SK-N-SH (cell line): Measurements from ENCODE around the gene PPP5C. TPM values are rescaled to one million over a fixed set of nuclear protein-coding genes. Genes with fewer than 3 reads are reported as not detected.

ENCODE experiments used
- CTCF ChIA-PET: fragments of 300-600, 350-600 bp; formaldehyde crosslinking; extraction: SDS; loops from one replicate; lab custom pipeline; 2021; lab: Yijun Ruan, JAX
- POLR2A ChIA-PET: fragments of 350-600 bp; sonication (Branson Sonifier 250); formaldehyde crosslinking; extraction: SDS; loops from one replicate; lab custom pipeline; 2020; ENCODE audit warnings: antibody characterized with exemption, inconsistent platforms; lab: Yijun Ruan, JAX
- DNase-seq: peaks from one replicate; pipeline ENCODE4 v3.0.0; 2012
- H2AFZ ChIP-seq: fragments of 200-600 bp; sonication (generic); 2 replicates; pipeline ENCODE4 v1.8.1; 2016; ENCODE audit warnings: antibody characterized with exemption, mild to moderate bottlenecking, low read depth
- H3F3A ChIP-seq: fragments of 200-600 bp; sonication (generic); replicated peaks from 2 replicates; pipeline ENCODE3; 2016; ENCODE audit warnings: antibody characterized with exemption, mild to moderate bottlenecking; ENCODE audit not compliant: insufficient read depth
- H3K27ac ChIP-seq, 2 experiments: fragments of 200-500 bp in 1 of 2; fragments of 200-600 bp in 1 of 2; sonication (Bioruptor generic) in 1 of 2; sonication (generic), shearing (Covaris generic) in 1 of 2; 2 replicates each; pipeline versions ENCODE4 v1.5.1 to v1.6.1; 2014 to 2016; ENCODE audit warnings: low read depth in 2 of 2, inconsistent platforms in 1 of 2, low read length in 1 of 2, mild to moderate bottlenecking in 1 of 2, mixed read lengths in 1 of 2
- H3K27me3 ChIP-seq: fragments of 200-600 bp; sonication (generic), shearing (Covaris generic); 2 replicates; pipeline ENCODE4 v1.6.1; 2016; ENCODE audit warnings: mixed run types; ENCODE audit not compliant: insufficient read depth
- H3K36me3 ChIP-seq, 2 experiments: fragments of 200-500 bp in 1 of 2; fragments of 200-600 bp in 1 of 2; sonication (Bioruptor generic) in 1 of 2; sonication (generic) in 1 of 2; replicated peaks in 1 of 2; 2 replicates each; pipeline versions ENCODE3 to v1.5.1; 2014 to 2016; ENCODE audit warnings: low read length in 1 of 2, mild to moderate bottlenecking in 1 of 2; ENCODE audit not compliant: insufficient read depth in 2 of 2, control insufficient read depth in 1 of 2
- H3K4me1 ChIP-seq, 2 experiments: fragments of 200-500 bp in 1 of 2; fragments of 200-600 bp in 1 of 2; sonication (Bioruptor generic) in 1 of 2; sonication (generic), shearing (Covaris generic) in 1 of 2; 2 replicates each; pipeline versions ENCODE4 v1.5.1 to v1.6.1; 2014 to 2016; ENCODE audit warnings: low read depth in 1 of 2, low read length in 1 of 2, mixed run types in 1 of 2; ENCODE audit not compliant: insufficient read depth in 2 of 2, control insufficient read depth in 1 of 2
- H3K4me2 ChIP-seq: fragments of 200-600 bp; sonication (generic), shearing (Covaris generic); 2 replicates; pipeline ENCODE4 v1.6.1; 2017; ENCODE audit warnings: mixed run types
- H3K4me3 ChIP-seq, 2 experiments: fragments of 200-500 bp in 1 of 2; fragments of 200-600 bp in 1 of 2; sonication (Bioruptor generic) in 1 of 2; sonication (generic), shearing (Covaris generic) in 1 of 2; 2 replicates each; pipeline versions ENCODE4 v1.5.1 to v1.8.1; 2014 to 2016; ENCODE audit warnings: low read depth in 2 of 2, inconsistent platforms in 1 of 2, low read length in 1 of 2, mild to moderate bottlenecking in 1 of 2, mixed read lengths in 1 of 2, moderate library complexity in 1 of 2
- H3K79me2 ChIP-seq: fragments of 200-600 bp; sonication (generic); 2 replicates; pipeline ENCODE4 v1.8.1; 2017; ENCODE audit warnings: mild to moderate bottlenecking; ENCODE audit not compliant: insufficient read depth
- H3K9ac ChIP-seq: fragments of 200-600 bp; sonication (generic); 2 replicates; pipeline ENCODE4 v1.6.1; 2017; ENCODE audit warnings: mixed run types
- H3K9me2 ChIP-seq: fragments of 200-600 bp; sonication (generic); 2 replicates; pipeline ENCODE4 v1.6.1; 2017; ENCODE audit warnings: mixed run types
- H3K9me3 ChIP-seq: fragments of 200-600 bp; sonication (generic); 2 replicates; pipeline ENCODE4 v1.6.1; 2017; ENCODE audit warnings: mixed run types, mild to moderate bottlenecking, moderate library complexity
- H4K20me1 ChIP-seq: fragments of 200-600 bp; sonication (generic); 2 replicates; pipeline ENCODE4 v1.6.1; 2017; ENCODE audit warnings: mild to moderate bottlenecking, mixed run types; ENCODE audit not compliant: insufficient read depth
- CHD2 ChIP-seq: fragments of 150-350 bp; IDR thresholded peaks from 2 replicates; pipeline ENCODE4 v1.6.1; 2018; ENCODE audit warnings: low read length; ENCODE audit not compliant: partially characterized antibody
- ELF1 ChIP-seq: IDR thresholded peaks from 2 replicates; pipeline ENCODE4 v1.4.0; 2012
- EP300 ChIP-seq, 2 experiments: IDR thresholded peaks; 2 replicates each; pipeline versions ENCODE4 v1.4.0 to v1.6.1; 2012; ENCODE audit warnings: borderline replicate concordance in 1 of 2, low read depth in 1 of 2, low read length in 1 of 2
- EZH2phosphoT487 ChIP-seq: fragments of 200-600 bp; sonication (generic); IDR thresholded peaks from 2 replicates; pipeline ENCODE4 v1.6.1; 2017; ENCODE audit warnings: low read depth, mixed run types, mild to moderate bottlenecking, antibody characterized with exemption, moderate library complexity, borderline replicate concordance
- FOXJ3 ChIP-seq: sonication (generic); formaldehyde crosslinking; IDR thresholded peaks from 2 replicates; pipeline ENCODE4 v1.5.1; 2020; ENCODE audit warnings: mild to moderate bottlenecking, missing genetic modification reagents
- FOXM1 ChIP-seq: IDR thresholded peaks from 2 replicates; pipeline ENCODE4 v1.4.0; 2012; ENCODE audit warnings: low read depth, mild to moderate bottlenecking
- GABPA ChIP-seq: IDR thresholded peaks from 2 replicates; pipeline ENCODE4 v1.4.0; 2012; ENCODE audit warnings: low read depth, mild to moderate bottlenecking
- GATA2 ChIP-seq: sonication (generic); formaldehyde crosslinking; IDR thresholded peaks from 2 replicates; pipeline ENCODE4 v1.5.0; 2020; ENCODE audit warnings: mild to moderate bottlenecking, missing genetic modification reagents
- MAX ChIP-seq: IDR thresholded peaks from 2 replicates; pipeline ENCODE4 v1.4.0; 2012; ENCODE audit warnings: low read depth
- NFIC ChIP-seq: IDR thresholded peaks from 2 replicates; pipeline ENCODE4 v1.4.0; 2012; ENCODE audit warnings: borderline replicate concordance
- POLR2AphosphoS5 ChIP-seq: IDR thresholded peaks from 2 replicates; pipeline ENCODE4 v1.6.1; 2012; ENCODE audit warnings: low read depth, low read length
- RAD21 ChIP-seq: IDR thresholded peaks from 2 replicates; pipeline ENCODE4 v1.6.1; 2012; ENCODE audit warnings: mild to moderate bottlenecking, low read length
- RFX5 ChIP-seq: IDR thresholded peaks from 2 replicates; pipeline ENCODE4 v1.6.1; 2012; ENCODE audit warnings: mild to moderate bottlenecking, improper control_type of control experiment, low read length
- RXRA ChIP-seq: IDR thresholded peaks from 2 replicates; pipeline ENCODE4 v1.4.0; 2012; ENCODE audit warnings: low read depth, mild to moderate bottlenecking, borderline replicate concordance
- SMC3 ChIP-seq: IDR thresholded peaks from 2 replicates; pipeline ENCODE4 v1.6.1; 2012; ENCODE audit warnings: low read depth, low read length, improper control_type of control experiment
- TAF1 ChIP-seq: IDR thresholded peaks from 2 replicates; pipeline ENCODE4 v1.6.1; 2012; ENCODE audit warnings: low read depth, mild to moderate bottlenecking, low read length, moderate library complexity, borderline replicate concordance
- WGBS: methylation state at CpG from one replicate; pipeline ENCODE4 v1.1.6; 2017; ENCODE audit warnings: low lambda C conversion rate; 5-methylcytosine and 5-hydroxymethylcytosine counted together
- polyA plus RNA-seq, 3 experiments: library from polyadenylated mRNA; depleted of rRNA; stranded (reverse); fragments of >200 nt; gene quantifications; 2 replicates each; pipeline ENCODE4 v1.2.3, GENCODE V29; 2012
- TF ChIP-seq, protein P1 (sequence below): IDR thresholded peaks from 2 replicates; pipeline ENCODE4; 2012
- TF ChIP-seq, protein P2 (sequence below): fragments of 200-600 bp; sonication (generic); IDR thresholded peaks from 2 replicates; pipeline ENCODE4 v1.6.1; 2017; ENCODE audit warnings: antibody characterized with exemption, mild to moderate bottlenecking, moderate library complexity

PPP5C gene
- polyA plus RNA-seq, 1 of the 3 experiments (the other 2 are of a cell fraction), result 162 TPM

DNA sequence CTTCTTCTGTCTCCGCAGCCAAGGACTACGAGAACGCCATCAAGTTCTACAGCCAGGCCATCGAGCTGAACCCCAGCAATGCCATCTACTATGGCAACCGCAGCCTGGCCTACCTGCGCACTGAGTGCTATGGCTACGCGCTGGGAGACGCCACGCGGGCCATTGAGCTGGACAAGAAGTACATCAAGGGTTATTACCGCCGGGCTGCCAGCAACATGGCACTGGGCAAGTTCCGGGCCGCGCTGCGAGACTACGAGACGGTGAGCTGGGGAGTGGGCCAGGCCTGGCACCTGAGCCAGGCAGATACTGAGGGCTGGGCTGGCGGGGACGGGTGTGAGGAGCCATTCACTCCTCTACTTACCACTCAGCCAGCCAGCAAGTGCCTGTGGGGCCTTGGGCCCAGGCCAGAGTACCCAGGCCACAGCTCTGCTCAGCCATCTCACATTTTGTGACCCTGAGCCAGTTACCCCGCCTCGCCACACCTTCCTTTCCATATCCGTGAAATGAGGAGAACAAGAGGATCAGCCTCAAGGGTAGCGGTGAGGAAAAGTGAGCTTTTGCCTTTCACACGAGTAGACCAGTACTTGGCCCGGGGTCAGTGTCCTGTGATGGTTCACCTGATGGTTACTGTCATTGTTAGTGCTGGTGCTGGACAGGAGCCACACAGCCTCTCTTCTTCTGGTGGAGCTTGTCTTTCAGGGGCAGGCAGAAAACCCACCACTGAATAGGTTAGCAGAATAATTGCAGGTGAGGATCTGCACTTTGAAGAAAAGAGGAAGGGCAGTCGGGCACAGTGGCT, 7.0 kb downstream of the PPP5C start:
- POLR2A ChIA-PET, result no interaction called here
- Histone ChIP-seq H3K27ac (no peak overlapping the region), H3K9ac (no peak overlapping the region), H3K27me3 (no peaks in the 10 kb centered on the region), H3K36me3 (peaks cover 4 to 42% of the 10 kb centered on the region in 2 experiments), H3K9me2 (no peaks in the 10 kb centered on the region), H3F3A (peaks cover 3% of the 10 kb centered on the region), H3K4me2 (no peak overlapping the region), H3K4me1 (peaks cover 26 to 28% of the 10 kb centered on the region in 2 experiments; a peak in 2 of 4 replicates), H4K20me1 (peaks cover 46% of the 10 kb centered on the region), H3K4me3 (no peak overlapping the region), H2AFZ (no peak overlapping the region), H3K79me2 (peaks cover 74% of the 10 kb centered on the region), H3K9me3 (no peaks in the 10 kb centered on the region)
- WGBS, result 95% methylated on average over 28 of the region's 28 CpGs
- CTCF ChIA-PET, result interaction anchor here (1.2 to 1.9 kb wide), 2 partner anchors 8 to 42 kb away, joined by 4 to 11 read pairs; no protein-coding TSS in a partner anchor
- TF ChIP-seq MAX (no peak), EP300 (IDR thresholded peaks at IDR 0.05; ENCODE audit: borderline replicate concordance in 1 of 2, low read depth in 1 of 2, low read length in 1 of 2) (no peak)
- DNase-seq, result no peak

GRCh38 chr19:46355234-46356148, 8.6 kb downstream of the PPP5C start:
- H3K4me2 ChIP-seq, result no peak overlapping the region

More at GRCh38 chr19:46355234-46356148, 8.6 kb downstream of the PPP5C start:
- WGBS, result 88% methylated on average over 19 of the region's 23 CpGs
- Histone ChIP-seq H3K27me3 (no peaks in the 10 kb centered on the region), H3K4me3 (no peak overlapping the region)
- POLR2A ChIA-PET, result no interaction called here
- no peak for TF ChIP-seq MAX
- TF ChIP-seq RFX5, result no peak
- no peak for TF ChIP-seq SMC3
- no peak for TF ChIP-seq GATA2 (CRISPR knock-in tag)
- TF ChIP-seq ELF1, result no peak
- TF ChIP-seq GABPA, result no peak
- TF ChIP-seq, protein P1, sequence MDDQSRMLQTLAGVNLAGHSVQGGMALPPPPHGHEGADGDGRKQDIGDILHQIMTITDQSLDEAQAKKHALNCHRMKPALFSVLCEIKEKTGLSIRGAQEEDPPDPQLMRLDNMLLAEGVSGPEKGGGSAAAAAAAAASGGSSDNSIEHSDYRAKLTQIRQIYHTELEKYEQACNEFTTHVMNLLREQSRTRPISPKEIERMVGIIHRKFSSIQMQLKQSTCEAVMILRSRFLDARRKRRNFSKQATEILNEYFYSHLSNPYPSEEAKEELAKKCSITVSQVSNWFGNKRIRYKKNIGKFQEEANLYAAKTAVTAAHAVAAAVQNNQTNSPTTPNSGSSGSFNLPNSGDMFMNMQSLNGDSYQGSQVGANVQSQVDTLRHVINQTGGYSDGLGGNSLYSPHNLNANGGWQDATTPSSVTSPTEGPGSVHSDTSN, result no peak
- TF ChIP-seq RXRA, result no peak
- no peak for TF ChIP-seq EZH2phosphoT487
- TF ChIP-seq RAD21, result no peak
- no peak for TF ChIP-seq TAF1
- TF ChIP-seq, protein P2, sequence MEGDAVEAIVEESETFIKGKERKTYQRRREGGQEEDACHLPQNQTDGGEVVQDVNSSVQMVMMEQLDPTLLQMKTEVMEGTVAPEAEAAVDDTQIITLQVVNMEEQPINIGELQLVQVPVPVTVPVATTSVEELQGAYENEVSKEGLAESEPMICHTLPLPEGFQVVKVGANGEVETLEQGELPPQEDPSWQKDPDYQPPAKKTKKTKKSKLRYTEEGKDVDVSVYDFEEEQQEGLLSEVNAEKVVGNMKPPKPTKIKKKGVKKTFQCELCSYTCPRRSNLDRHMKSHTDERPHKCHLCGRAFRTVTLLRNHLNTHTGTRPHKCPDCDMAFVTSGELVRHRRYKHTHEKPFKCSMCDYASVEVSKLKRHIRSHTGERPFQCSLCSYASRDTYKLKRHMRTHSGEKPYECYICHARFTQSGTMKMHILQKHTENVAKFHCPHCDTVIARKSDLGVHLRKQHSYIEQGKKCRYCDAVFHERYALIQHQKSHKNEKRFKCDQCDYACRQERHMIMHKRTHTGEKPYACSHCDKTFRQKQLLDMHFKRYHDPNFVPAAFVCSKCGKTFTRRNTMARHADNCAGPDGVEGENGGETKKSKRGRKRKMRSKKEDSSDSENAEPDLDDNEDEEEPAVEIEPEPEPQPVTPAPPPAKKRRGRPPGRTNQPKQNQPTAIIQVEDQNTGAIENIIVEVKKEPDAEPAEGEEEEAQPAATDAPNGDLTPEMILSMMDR, result no peak
- no peak for TF ChIP-seq CHD2
- no peak for TF ChIP-seq POLR2AphosphoS5
- TF ChIP-seq FOXM1, result no peak
- TF ChIP-seq FOXJ3, result no peak
- no peak for TF ChIP-seq NFIC
- TF ChIP-seq, all 33 proteins: peak for 0
- Histone ChIP-seq H3K9me3 (no peaks in the 10 kb centered on the region), H4K20me1 (peaks cover 41% of the 10 kb centered on the region), H3K79me2 (peaks cover 72% of the 10 kb centered on the region), H3F3A (peaks cover 3% of the 10 kb centered on the region), H3K36me3 (peaks cover 4 to 43% of the 10 kb centered on the region in 2 experiments), H3K27ac (no peak overlapping the region), H3K4me1 (peaks cover 15 to 21% of the 10 kb centered on the region in 2 experiments; a peak in 2 of 4 replicates), H3K9me2 (no peaks in the 10 kb centered on the region), H2AFZ (no peak overlapping the region), H3K9ac (no peak overlapping the region)
- CTCF ChIA-PET, result interaction anchor here (3.0 to 3.6 kb wide), 2 partner anchors 8 to 75 kb away, joined by 15 read pairs; partner anchors contain the start of gene PPP5C
- DNase-seq, result no peak
